ENCODE measurements around the gene RHBDF2. TPM values are rescaled to one million over a fixed set of nuclear protein-coding genes. Genes with fewer than 3 reads are reported as not detected.

The RHBDF2 gene
- total RNA-seq, 1 experiment from 2014 or later: 19.7 TPM

DNA sequence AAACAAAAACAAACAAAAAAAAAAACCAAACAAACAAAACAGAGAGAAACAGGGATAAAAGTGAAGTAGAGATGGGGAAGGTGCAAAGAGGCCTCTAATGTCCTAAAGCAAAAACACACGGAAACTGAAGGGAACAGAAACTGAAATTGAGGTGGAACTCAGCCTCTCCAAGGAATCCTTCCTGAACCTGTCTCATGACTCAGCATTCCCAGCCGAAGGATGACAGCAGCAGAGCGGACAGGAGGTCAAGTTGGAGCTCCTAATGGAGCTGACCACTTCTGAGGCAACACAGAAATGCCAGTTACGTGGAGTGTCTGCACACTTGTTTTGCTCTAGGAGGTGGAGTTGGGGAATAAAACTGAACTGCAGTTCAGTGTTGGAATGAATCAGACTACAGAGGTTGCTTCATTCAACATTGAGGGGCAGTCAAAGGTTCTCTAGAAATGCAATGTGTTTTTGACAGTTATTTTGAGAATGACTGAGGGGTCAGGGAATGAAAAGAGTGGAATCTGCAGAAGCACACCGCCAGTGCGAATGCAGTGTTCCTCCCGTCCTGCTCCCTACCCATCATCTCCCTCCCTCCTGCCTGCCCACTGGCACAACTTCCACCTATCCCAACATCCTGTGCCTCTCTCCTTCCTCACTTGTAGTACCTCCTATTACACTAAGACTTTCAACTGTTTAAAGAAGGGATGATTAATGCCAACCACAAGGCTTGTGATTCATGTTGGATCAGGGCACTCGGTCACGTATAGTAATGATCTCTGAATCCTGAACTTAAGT is 54.6 kb downstream of the RHBDF2 start:
- no peak overlapping the region for H4K91ac ChIP-seq (ENCODE audit: insufficient read length, low read depth, low read length)
- no peak overlapping the region for H2BK15ac ChIP-seq (ENCODE audit: low read depth, low read length)
- no peak overlapping the region for H2BK120ac ChIP-seq (ENCODE audit: low read depth, low read length, poor library complexity, severe bottlenecking)
- H3K79me1 ChIP-seq (ENCODE audit: insufficient read depth, low read depth, low read length, poor library complexity, severe bottlenecking): peaks cover 4% of the 10 kb centered on the region
- no peak overlapping the region for H3K4me2 ChIP-seq (ENCODE audit: insufficient read depth, insufficient read length, low read length)
- no CpG with 5 or more reads among the region's 9 CpGs for WGBS (ENCODE audit: extremely low coverage, insufficient read length, low lambda C conversion rate)
- no peak overlapping the region for H2BK5ac ChIP-seq (ENCODE audit: insufficient read length, low read length)
- Mint-ChIP-seq H3K27ac (peak overlapping the region in 2 of 3 experiments; percentile 84 to 93; a peak in 4 of 7 replicates), H3K9me3 (no peaks in the 10 kb centered on the region; a peak in 1 of 5 replicates), H3K27me3 (ENCODE audit: low read depth) (no peaks in the 10 kb centered on the region), H3K36me3 (ENCODE audit: insufficient read depth in 1 of 3, low read depth in 3 of 3) (peaks cover 0 to 4% (median 0%) of the 10 kb centered on the region in 3 experiments; a peak in 2 of 7 replicates), H3K4me3 (peak overlapping the region; percentile 7 to 51; a peak in 1 of 5 replicates), H3K4me1 (peaks cover 82 to 90% of the 10 kb centered on the region in 2 experiments)
- H3K23ac ChIP-seq (ENCODE audit: insufficient read length, low read depth, low read length): no peak overlapping the region
- H2AK5ac ChIP-seq (ENCODE audit: insufficient read length, low read length): no peak overlapping the region
- no peak overlapping the region for H2AFZ ChIP-seq (ENCODE audit: low read length)
- H3K27ac ChIP-seq (ENCODE audit: insufficient read length, low read depth, low read length): no peak overlapping the region
- no peak overlapping the region for H3K18ac ChIP-seq (ENCODE audit: insufficient read length, low read depth, low read length)
- H2BK20ac ChIP-seq (ENCODE audit: low read depth, low read length, poor library complexity, severe bottlenecking): no peak overlapping the region
- DNase-seq: peak; percentile 56
- no peak overlapping the region for H3K14ac ChIP-seq (ENCODE audit: insufficient read depth, low read length)
- H3K4me1 ChIP-seq (ENCODE audit: insufficient read depth, low read length): peaks cover 50% of the 10 kb centered on the region
- no peak overlapping the region for H3K4ac ChIP-seq (ENCODE audit: low read depth, low read length)
- no peak overlapping the region for H2BK12ac ChIP-seq (ENCODE audit: insufficient read length, low read depth, low read length)
- TF ChIP-seq, protein P1, sequence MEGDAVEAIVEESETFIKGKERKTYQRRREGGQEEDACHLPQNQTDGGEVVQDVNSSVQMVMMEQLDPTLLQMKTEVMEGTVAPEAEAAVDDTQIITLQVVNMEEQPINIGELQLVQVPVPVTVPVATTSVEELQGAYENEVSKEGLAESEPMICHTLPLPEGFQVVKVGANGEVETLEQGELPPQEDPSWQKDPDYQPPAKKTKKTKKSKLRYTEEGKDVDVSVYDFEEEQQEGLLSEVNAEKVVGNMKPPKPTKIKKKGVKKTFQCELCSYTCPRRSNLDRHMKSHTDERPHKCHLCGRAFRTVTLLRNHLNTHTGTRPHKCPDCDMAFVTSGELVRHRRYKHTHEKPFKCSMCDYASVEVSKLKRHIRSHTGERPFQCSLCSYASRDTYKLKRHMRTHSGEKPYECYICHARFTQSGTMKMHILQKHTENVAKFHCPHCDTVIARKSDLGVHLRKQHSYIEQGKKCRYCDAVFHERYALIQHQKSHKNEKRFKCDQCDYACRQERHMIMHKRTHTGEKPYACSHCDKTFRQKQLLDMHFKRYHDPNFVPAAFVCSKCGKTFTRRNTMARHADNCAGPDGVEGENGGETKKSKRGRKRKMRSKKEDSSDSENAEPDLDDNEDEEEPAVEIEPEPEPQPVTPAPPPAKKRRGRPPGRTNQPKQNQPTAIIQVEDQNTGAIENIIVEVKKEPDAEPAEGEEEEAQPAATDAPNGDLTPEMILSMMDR (conservative IDR thresholded peaks at IDR 0.05): no peak
- H3K79me2 ChIP-seq (ENCODE audit: insufficient read depth, low read length): peaks cover 53% of the 10 kb centered on the region; the same call in 1 of the 2 replicates
- H3K56ac ChIP-seq (ENCODE audit: insufficient read length, low read depth, low read length): no peak overlapping the region
- H4K20me1 ChIP-seq (ENCODE audit: control insufficient read depth, insufficient read depth, insufficient read length): no peaks in the 10 kb centered on the region
- no peak overlapping the region for H4K8ac ChIP-seq (replicated peaks; ENCODE audit: insufficient read length, low read depth, low read length)
- no peak overlapping the region for H3K9ac ChIP-seq (ENCODE audit: extremely low read depth, insufficient read length, low read length)
- no peak overlapping the region for H4K5ac ChIP-seq (ENCODE audit: insufficient read length, low read depth, low read length)
- H3T11ph ChIP-seq (ENCODE audit: low read length): no peak overlapping the region
- no peaks in the 10 kb centered on the region for H3K9me3 ChIP-seq (ENCODE audit: control insufficient read depth, low read depth, low read length)
- H3K23me2 ChIP-seq (ENCODE audit: insufficient read length, low read depth, low read length, poor library complexity, severe bottlenecking): no peaks in the 10 kb centered on the region
- H3K27me3 ChIP-seq (ENCODE audit: insufficient read depth, low read length): no peaks in the 10 kb centered on the region

Measured in H9 (cell line).